A673 (cell line): Measurements from ENCODE around the gene R3HDM1. TPM values are rescaled to one million over a fixed set of nuclear protein-coding genes. Genes with fewer than 3 reads are reported as not detected.
A peak's percentile ranks its signal among the peaks of the same experiment; 100 is the strongest.

Source experiments
- BruUV-seq: library from RNA; stranded (reverse); fragments of 400-500 nt; replicated peaks from 2 replicates; lab custom pipeline; 2021; lab: Mats Ljungman, UMichigan
- CTCF ChIA-PET: fragments of 300-600 bp; sonication (Branson Sonifier 250); formaldehyde crosslinking; loops from one replicate; lab custom pipeline; 2022; ENCODE audit warnings: antibody characterized with exemption; lab: Charles Lee
- POLR2A ChIA-PET: fragments of 300-600 bp; sonication (Branson Sonifier 250); formaldehyde crosslinking; loops from one replicate; lab custom pipeline; 2022; ENCODE audit warnings: antibody characterized with exemption; ENCODE audit not compliant: low non-redundant PET; lab: Charles Lee
- DNase-seq: peaks from one replicate; pipeline ENCODE4 v3.0.0-alpha.2; 2015; ENCODE audit warnings: low spot score
- H3K27ac ChIP-seq: fragments of 200-600 bp; sonication (generic); 2 replicates; pipeline ENCODE4 v1.5.1; 2016; ENCODE audit warnings: mixed run types, low read depth, mild to moderate bottlenecking, mixed read lengths, antibody characterized with exemption, low read length; ENCODE audit not compliant: poor library complexity, severe bottlenecking
- H3K27me3 ChIP-seq: fragments of 200-600 bp; sonication (generic); replicated peaks from 2 replicates; pipeline ENCODE4 v1.6.1; 2017; ENCODE audit warnings: mixed run types, low read depth, mild to moderate bottlenecking, mixed read lengths, antibody characterized with exemption, low read length; ENCODE audit not compliant: insufficient read depth, poor library complexity
- H3K36me3 ChIP-seq: fragments of 200-600 bp; sonication (generic); 2 replicates; pipeline ENCODE4 v1.6.1; 2016; ENCODE audit warnings: mixed run types, mild to moderate bottlenecking, mixed read lengths, antibody characterized with exemption, low read length; ENCODE audit not compliant: insufficient read depth, poor library complexity, severe bottlenecking
- H3K4me1 ChIP-seq: fragments of 200-600 bp; sonication (generic); 2 replicates; pipeline ENCODE4 v1.6.1; 2017; ENCODE audit warnings: mixed run types, mild to moderate bottlenecking, mixed read lengths, antibody characterized with exemption, low read length; ENCODE audit not compliant: insufficient read depth, poor library complexity, severe bottlenecking
- H3K4me3 ChIP-seq: fragments of 200-600 bp; sonication (generic); 2 replicates; pipeline ENCODE4 v1.5.1; 2016; ENCODE audit warnings: low read depth, mixed run types, mild to moderate bottlenecking, mixed read lengths, low read length; ENCODE audit not compliant: poor library complexity, severe bottlenecking
- H3K9me3 ChIP-seq: fragments of 200-600 bp; sonication (generic); 2 replicates; pipeline ENCODE4 v1.6.1; 2016; ENCODE audit warnings: mixed run types, low read depth, mild to moderate bottlenecking, mixed read lengths, antibody characterized with exemption, low read length; ENCODE audit not compliant: poor library complexity, severe bottlenecking
- EZH2 ChIP-seq: fragments of 200-600 bp; sonication (generic); IDR thresholded peaks from 2 replicates; pipeline ENCODE4 v1.6.1; 2017; ENCODE audit warnings: borderline replicate concordance, low read depth, mild to moderate bottlenecking, mixed read lengths, antibody characterized with exemption, low read length; ENCODE audit not compliant: poor library complexity, severe bottlenecking
- intact Hi-C: fragments of 100-400 bp; cut with micrococcal nuclease; formaldehyde crosslinking; loops from one replicate; pipeline ENCODE4 v1.10.0; 2022; ENCODE audit not compliant: unreplicated experiment
- total RNA-seq: library from RNA; stranded (reverse); gene quantifications from 2 replicates; pipeline ENCODE4 v1.2.3, GENCODE V29; 2021
- TF ChIP-seq, protein P1 (sequence below): fragments of 300-800, 200-600 bp; sonication (generic); conservative IDR thresholded peaks from 2 replicates; pipeline ENCODE4 v1.5.1; 2017; ENCODE audit warnings: low read depth, mild to moderate bottlenecking, antibody characterized with exemption, low read length, moderate library complexity, mixed read lengths

The R3HDM1 gene
- total RNA-seq, 1 experiment from 2014 or later: 65.4 TPM

- TF ChIP-seq EZH2: no peak
- TF ChIP-seq, protein P1, sequence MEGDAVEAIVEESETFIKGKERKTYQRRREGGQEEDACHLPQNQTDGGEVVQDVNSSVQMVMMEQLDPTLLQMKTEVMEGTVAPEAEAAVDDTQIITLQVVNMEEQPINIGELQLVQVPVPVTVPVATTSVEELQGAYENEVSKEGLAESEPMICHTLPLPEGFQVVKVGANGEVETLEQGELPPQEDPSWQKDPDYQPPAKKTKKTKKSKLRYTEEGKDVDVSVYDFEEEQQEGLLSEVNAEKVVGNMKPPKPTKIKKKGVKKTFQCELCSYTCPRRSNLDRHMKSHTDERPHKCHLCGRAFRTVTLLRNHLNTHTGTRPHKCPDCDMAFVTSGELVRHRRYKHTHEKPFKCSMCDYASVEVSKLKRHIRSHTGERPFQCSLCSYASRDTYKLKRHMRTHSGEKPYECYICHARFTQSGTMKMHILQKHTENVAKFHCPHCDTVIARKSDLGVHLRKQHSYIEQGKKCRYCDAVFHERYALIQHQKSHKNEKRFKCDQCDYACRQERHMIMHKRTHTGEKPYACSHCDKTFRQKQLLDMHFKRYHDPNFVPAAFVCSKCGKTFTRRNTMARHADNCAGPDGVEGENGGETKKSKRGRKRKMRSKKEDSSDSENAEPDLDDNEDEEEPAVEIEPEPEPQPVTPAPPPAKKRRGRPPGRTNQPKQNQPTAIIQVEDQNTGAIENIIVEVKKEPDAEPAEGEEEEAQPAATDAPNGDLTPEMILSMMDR: peak; percentile 51
- no peaks in the 10 kb centered on the region for H3K27me3 ChIP-seq
- BruUV-seq: no TSS peak
- POLR2A ChIA-PET: no interaction called here
- H3K4me3 ChIP-seq: no peak overlapping the region
- peaks cover 37% of the 10 kb centered on the region for H3K36me3 ChIP-seq
- intact Hi-C loops: no loop called here
- H3K27ac ChIP-seq: no peak overlapping the region
- peak; percentile 66 for DNase-seq
- H3K9me3 ChIP-seq: no peaks in the 10 kb centered on the region
- H3K4me1 ChIP-seq: peaks cover 17% of the 10 kb centered on the region
- CTCF ChIA-PET: no interaction called here
Observed at GRCh38 chr2:135744760-135745314, 213.6 kb downstream of the R3HDM1 start.

- Histone ChIP-seq H3K9me3 (no peaks in the 10 kb centered on the region), H3K4me3 (no peak overlapping the region), H3K36me3 (peaks cover 40% of the 10 kb centered on the region), H3K4me1 (peaks cover 17% of the 10 kb centered on the region), H3K27me3 (no peaks in the 10 kb centered on the region), H3K27ac (no peak overlapping the region)
- TF ChIP-seq, protein P1: no peak
- no peak for TF ChIP-seq EZH2
- BruUV-seq: no TSS peak
- peak; percentile 30 for DNase-seq
- POLR2A ChIA-PET: no interaction called here
- intact Hi-C loops: no loop called here
- CTCF ChIA-PET: no interaction called here
Observed at GRCh38 chr2:135745545-135745944, 214.3 kb downstream of the R3HDM1 start.

DNA sequence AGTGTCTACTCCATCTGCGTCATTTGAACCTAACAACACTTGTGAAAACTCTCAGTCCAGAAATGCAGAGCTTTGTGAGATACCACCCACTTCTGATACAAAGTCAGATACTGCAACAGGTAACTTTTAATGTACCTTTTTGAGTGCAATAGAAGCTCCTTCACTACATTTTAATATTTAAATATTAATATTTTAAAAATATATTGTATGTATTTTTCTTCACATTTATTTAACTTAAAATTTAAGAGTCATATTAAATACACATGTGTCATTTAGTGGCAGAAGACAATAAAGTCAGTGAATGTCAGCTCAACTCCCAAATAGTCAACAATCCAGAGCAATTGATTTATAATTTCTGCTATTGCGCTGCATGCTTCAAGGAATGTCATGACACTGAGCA lies 224.3 kb downstream of the R3HDM1 start:
- ChIA-PET CTCF (no interaction called here), POLR2A (no interaction called here)
- Histone ChIP-seq H3K27me3 (no peaks in the 10 kb centered on the region), H3K9me3 (peaks cover 18% of the 10 kb centered on the region), H3K27ac (no peak overlapping the region), H3K36me3 (peaks cover 80% of the 10 kb centered on the region), H3K4me1 (no peaks in the 10 kb centered on the region), H3K4me3 (no peak overlapping the region)
- BruUV-seq: no TSS peak
- intact Hi-C loops: no loop called here
- DNase-seq: no peak
- TF ChIP-seq, protein P1: no peak
- no peak for TF ChIP-seq EZH2
